ENCODE measurements around the gene SMIM38. TPM values are rescaled to one million over a fixed set of nuclear protein-coding genes. Genes with fewer than 3 reads are reported as not detected.

SMIM38 gene
- polyA plus RNA-seq, 1 of the 3 experiments (the other 2 are of a cell fraction): 0.13 TPM

DNA sequence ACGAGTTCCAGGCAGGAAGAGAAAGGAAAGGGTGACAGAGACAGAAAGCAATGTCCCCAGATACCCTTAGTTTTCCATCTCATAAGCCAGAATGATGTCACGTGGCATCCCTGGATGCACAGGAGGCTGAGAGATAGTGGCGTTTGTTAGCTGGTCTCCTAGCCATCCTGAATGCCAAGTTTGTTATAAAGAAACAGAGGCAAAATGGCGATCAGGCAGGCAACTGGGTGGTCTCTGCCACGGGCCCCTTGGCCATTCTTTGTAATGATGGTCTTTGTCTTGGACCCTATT, 5.3 kb downstream of the SMIM38 start:
- H3K79me2 ChIP-seq (ENCODE audit: insufficient read depth): no peaks in the 10 kb centered on the region
- H3K9me3 ChIP-seq: peaks cover 10% of the 10 kb centered on the region; the same call in 1 of the 2 replicates
- peaks cover 14 to 25% of the 10 kb centered on the region in 2 experiments; a peak in 2 of 4 replicates for H3K4me1 ChIP-seq (ENCODE audit: control insufficient read depth in 1 of 2, insufficient read depth in 2 of 2, low read depth in 1 of 2, low read length in 1 of 2)
- H3K36me3 ChIP-seq (replicated peaks in 1 of 2; ENCODE audit: control insufficient read depth in 1 of 2, insufficient read depth in 2 of 2, low read length in 1 of 2): peaks cover 0 to 4% of the 10 kb centered on the region in 2 experiments
- peaks cover 7% of the 10 kb centered on the region for H3F3A ChIP-seq (replicated peaks; ENCODE audit: insufficient read depth)
- no peak overlapping the region for H2AFZ ChIP-seq (ENCODE audit: low read depth)
- no peaks in the 10 kb centered on the region for H4K20me1 ChIP-seq (ENCODE audit: insufficient read depth)
- H3K4me3 ChIP-seq (ENCODE audit: low read depth in 2 of 2, low read length in 1 of 2): no peak overlapping the region
- H3K27me3 ChIP-seq (ENCODE audit: insufficient read depth): no peaks in the 10 kb centered on the region
- TF ChIP-seq FOXJ3 (CRISPR knock-in tag; IDR thresholded peaks at IDR 0.05) (no peak), CHD2 (IDR thresholded peaks at IDR 0.05; ENCODE audit: low read length, partially characterized antibody) (no peak)
- POLR2A ChIA-PET: no interaction called here
- H3K9ac ChIP-seq: no peak overlapping the region
- H3K9me2 ChIP-seq: no peaks in the 10 kb centered on the region
- 64% methylated on average over 5 of the region's 5 CpGs for WGBS (ENCODE audit: low lambda C conversion rate)
- CTCF ChIA-PET: interaction anchor here (1.0 to 1.4 kb wide), 2 partner anchors 59 to 483 kb away, joined by 3 to 5 read pairs; no protein-coding TSS in a partner anchor
- H3K27ac ChIP-seq (ENCODE audit: low read depth in 2 of 2, low read length in 1 of 2): no peak overlapping the region
- no peak overlapping the region for H3K4me2 ChIP-seq
- no peak for DNase-seq

DNA sequence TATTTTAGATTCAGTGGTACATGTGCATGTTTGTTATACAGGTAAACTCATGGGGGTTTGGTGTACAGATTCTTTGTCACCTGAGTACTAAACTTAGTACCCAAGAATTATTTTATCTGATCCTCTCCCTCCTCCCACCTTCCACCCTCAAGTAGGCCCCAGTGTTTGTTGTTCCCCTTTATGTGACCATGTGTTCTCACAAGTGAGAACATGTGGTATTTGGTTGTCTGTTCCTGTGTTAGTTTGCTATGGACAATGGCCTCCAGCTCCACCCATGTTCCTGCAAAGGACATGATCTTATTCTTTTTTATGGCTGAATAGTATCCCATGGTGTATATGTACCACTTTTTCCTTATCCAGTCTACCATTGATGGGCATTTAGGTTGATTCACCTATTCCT, 6.8 kb downstream of the SMIM38 start:
- Histone ChIP-seq H3K9me3 (peaks cover 10% of the 10 kb centered on the region; the same call in 1 of the 2 replicates), H3F3A (replicated peaks; ENCODE audit: insufficient read depth) (peaks cover 7% of the 10 kb centered on the region), H3K4me1 (ENCODE audit: control insufficient read depth in 1 of 2, insufficient read depth in 2 of 2, low read depth in 1 of 2, low read length in 1 of 2) (peaks cover 13 to 14% of the 10 kb centered on the region in 2 experiments; a peak in 3 of 4 replicates), H3K9ac (no peak overlapping the region), H3K36me3 (replicated peaks in 1 of 2; ENCODE audit: control insufficient read depth in 1 of 2, insufficient read depth in 2 of 2, low read length in 1 of 2) (peaks cover 0 to 4% of the 10 kb centered on the region in 2 experiments), H3K79me2 (ENCODE audit: insufficient read depth) (no peaks in the 10 kb centered on the region), H3K4me3 (ENCODE audit: low read depth in 2 of 2, low read length in 1 of 2) (no peak overlapping the region), H4K20me1 (ENCODE audit: insufficient read depth) (no peaks in the 10 kb centered on the region), H3K27ac (ENCODE audit: low read depth in 2 of 2, low read length in 1 of 2) (no peak overlapping the region), H3K4me2 (no peak overlapping the region), H3K9me2 (no peaks in the 10 kb centered on the region), H3K27me3 (ENCODE audit: insufficient read depth) (no peaks in the 10 kb centered on the region), H2AFZ (ENCODE audit: low read depth) (no peak overlapping the region)
- DNase-seq: no peak
- ChIA-PET CTCF (interaction anchor here (0.7 kb wide), 1 partner anchor 615 kb away, joined by 3 read pairs; no protein-coding TSS in a partner anchor), POLR2A (no interaction called here)
- TF ChIP-seq MXI1 (IDR thresholded peaks at IDR 0.05; ENCODE audit: low read depth, low read length) (no peak), SIN3A (IDR thresholded peaks at IDR 0.05; ENCODE audit: borderline replicate concordance, low read depth, low read length) (no peak), RCOR1 (IDR thresholded peaks at IDR 0.05; ENCODE audit: low read length) (no peak), SMC3 (IDR thresholded peaks at IDR 0.05; ENCODE audit: low read depth, low read length) (no peak), TAF1 (IDR thresholded peaks at IDR 0.05; ENCODE audit: borderline replicate concordance, low read depth, low read length) (no peak), YY1 (IDR thresholded peaks at IDR 0.05; ENCODE audit: low read depth) (no peak), POLR2AphosphoS5 (IDR thresholded peaks at IDR 0.05; ENCODE audit: low read depth, low read length) (no peak), GABPA (IDR thresholded peaks at IDR 0.05; ENCODE audit: low read depth) (no peak), EZH2phosphoT487 (IDR thresholded peaks at IDR 0.05; ENCODE audit: borderline replicate concordance, low read depth) (no peak), FOSL2 (IDR thresholded peaks at IDR 0.05; ENCODE audit: borderline replicate concordance, low read depth) (no peak)
- TF ChIP-seq, protein P1, sequence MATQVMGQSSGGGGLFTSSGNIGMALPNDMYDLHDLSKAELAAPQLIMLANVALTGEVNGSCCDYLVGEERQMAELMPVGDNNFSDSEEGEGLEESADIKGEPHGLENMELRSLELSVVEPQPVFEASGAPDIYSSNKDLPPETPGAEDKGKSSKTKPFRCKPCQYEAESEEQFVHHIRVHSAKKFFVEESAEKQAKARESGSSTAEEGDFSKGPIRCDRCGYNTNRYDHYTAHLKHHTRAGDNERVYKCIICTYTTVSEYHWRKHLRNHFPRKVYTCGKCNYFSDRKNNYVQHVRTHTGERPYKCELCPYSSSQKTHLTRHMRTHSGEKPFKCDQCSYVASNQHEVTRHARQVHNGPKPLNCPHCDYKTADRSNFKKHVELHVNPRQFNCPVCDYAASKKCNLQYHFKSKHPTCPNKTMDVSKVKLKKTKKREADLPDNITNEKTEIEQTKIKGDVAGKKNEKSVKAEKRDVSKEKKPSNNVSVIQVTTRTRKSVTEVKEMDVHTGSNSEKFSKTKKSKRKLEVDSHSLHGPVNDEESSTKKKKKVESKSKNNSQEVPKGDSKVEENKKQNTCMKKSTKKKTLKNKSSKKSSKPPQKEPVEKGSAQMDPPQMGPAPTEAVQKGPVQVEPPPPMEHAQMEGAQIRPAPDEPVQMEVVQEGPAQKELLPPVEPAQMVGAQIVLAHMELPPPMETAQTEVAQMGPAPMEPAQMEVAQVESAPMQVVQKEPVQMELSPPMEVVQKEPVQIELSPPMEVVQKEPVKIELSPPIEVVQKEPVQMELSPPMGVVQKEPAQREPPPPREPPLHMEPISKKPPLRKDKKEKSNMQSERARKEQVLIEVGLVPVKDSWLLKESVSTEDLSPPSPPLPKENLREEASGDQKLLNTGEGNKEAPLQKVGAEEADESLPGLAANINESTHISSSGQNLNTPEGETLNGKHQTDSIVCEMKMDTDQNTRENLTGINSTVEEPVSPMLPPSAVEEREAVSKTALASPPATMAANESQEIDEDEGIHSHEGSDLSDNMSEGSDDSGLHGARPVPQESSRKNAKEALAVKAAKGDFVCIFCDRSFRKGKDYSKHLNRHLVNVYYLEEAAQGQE (IDR thresholded peaks at IDR 0.05; ENCODE audit: low read depth, low read length): no peak
- TF ChIP-seq, protein P2, sequence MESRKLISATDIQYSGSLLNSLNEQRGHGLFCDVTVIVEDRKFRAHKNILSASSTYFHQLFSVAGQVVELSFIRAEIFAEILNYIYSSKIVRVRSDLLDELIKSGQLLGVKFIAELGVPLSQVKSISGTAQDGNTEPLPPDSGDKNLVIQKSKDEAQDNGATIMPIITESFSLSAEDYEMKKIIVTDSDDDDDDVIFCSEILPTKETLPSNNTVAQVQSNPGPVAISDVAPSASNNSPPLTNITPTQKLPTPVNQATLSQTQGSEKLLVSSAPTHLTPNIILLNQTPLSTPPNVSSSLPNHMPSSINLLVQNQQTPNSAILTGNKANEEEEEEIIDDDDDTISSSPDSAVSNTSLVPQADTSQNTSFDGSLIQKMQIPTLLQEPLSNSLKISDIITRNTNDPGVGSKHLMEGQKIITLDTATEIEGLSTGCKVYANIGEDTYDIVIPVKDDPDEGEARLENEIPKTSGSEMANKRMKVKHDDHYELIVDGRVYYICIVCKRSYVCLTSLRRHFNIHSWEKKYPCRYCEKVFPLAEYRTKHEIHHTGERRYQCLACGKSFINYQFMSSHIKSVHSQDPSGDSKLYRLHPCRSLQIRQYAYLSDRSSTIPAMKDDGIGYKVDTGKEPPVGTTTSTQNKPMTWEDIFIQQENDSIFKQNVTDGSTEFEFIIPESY (IDR thresholded peaks at IDR 0.05; ENCODE audit: borderline replicate concordance, low read depth): no peak
- TF ChIP-seq, protein P3, sequence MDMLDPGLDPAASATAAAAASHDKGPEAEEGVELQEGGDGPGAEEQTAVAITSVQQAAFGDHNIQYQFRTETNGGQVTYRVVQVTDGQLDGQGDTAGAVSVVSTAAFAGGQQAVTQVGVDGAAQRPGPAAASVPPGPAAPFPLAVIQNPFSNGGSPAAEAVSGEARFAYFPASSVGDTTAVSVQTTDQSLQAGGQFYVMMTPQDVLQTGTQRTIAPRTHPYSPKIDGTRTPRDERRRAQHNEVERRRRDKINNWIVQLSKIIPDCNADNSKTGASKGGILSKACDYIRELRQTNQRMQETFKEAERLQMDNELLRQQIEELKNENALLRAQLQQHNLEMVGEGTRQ (IDR thresholded peaks at IDR 0.05; ENCODE audit: borderline replicate concordance, low read depth, low read length): no peak
- TF ChIP-seq, protein P4, sequence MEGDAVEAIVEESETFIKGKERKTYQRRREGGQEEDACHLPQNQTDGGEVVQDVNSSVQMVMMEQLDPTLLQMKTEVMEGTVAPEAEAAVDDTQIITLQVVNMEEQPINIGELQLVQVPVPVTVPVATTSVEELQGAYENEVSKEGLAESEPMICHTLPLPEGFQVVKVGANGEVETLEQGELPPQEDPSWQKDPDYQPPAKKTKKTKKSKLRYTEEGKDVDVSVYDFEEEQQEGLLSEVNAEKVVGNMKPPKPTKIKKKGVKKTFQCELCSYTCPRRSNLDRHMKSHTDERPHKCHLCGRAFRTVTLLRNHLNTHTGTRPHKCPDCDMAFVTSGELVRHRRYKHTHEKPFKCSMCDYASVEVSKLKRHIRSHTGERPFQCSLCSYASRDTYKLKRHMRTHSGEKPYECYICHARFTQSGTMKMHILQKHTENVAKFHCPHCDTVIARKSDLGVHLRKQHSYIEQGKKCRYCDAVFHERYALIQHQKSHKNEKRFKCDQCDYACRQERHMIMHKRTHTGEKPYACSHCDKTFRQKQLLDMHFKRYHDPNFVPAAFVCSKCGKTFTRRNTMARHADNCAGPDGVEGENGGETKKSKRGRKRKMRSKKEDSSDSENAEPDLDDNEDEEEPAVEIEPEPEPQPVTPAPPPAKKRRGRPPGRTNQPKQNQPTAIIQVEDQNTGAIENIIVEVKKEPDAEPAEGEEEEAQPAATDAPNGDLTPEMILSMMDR (IDR thresholded peaks at IDR 0.05): no peak
- TF ChIP-seq, protein P5, sequence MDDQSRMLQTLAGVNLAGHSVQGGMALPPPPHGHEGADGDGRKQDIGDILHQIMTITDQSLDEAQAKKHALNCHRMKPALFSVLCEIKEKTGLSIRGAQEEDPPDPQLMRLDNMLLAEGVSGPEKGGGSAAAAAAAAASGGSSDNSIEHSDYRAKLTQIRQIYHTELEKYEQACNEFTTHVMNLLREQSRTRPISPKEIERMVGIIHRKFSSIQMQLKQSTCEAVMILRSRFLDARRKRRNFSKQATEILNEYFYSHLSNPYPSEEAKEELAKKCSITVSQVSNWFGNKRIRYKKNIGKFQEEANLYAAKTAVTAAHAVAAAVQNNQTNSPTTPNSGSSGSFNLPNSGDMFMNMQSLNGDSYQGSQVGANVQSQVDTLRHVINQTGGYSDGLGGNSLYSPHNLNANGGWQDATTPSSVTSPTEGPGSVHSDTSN (IDR thresholded peaks at IDR 0.05): no peak

All from SK-N-SH (cell line).